ENCODE measurements around the gene MKNK1.
"Not testable (repeated sequence)": the region's sequence is repeated elsewhere in the genome, so short reads cannot be mapped to it uniquely, and the experiment has no call there.

Gene MKNK1

DNA sequence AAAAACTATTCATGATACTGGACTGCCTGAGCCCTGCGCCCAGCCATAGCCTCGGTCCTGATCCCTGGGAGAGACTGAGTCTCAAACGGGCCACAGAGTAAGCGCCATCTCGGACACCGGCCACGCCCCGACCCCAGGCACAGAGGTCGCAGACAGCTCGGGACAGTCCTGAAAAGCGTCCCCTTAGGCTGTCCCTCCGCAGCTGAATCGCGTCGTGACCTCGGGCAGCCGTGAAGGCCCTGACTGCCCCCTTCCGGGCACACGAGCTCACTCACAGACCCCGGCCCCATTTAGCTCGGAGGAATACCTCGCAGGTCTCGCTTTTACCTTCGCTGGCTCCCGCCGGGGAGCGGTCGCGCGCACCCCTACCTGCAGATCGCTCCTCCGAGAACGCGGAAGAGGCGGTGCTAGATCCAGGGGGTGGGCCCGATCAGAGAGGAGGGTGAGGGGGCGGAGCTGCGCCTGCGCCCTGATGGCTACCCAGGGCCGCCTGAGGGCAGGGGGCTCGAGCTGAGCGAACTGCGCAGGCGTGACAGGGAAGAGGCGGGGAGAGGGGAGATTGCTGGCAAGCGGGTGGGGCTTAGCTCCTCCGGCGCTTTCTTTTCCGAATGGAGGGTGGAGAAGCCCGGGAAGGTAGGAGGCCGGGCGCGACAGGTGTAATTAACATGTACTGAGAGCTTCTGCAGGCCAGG is at the start of gene MKNK1:
MKNK1 (minus strand) TSS at position 411 of the 692 bp plus-strand sequence. CDS start 20,941 bp downstream, outside the sequence.
- DNase-seq (ENCODE audit: low read depth in 3 of 3): peak; percentile 95 to 98 (median 96)

GRCh38 chr1:46653405-46653958 is 49.4 kb upstream of the MKNK1 start:
- DNase-seq (ENCODE audit: low read depth in 3 of 3): no peak

DNA sequence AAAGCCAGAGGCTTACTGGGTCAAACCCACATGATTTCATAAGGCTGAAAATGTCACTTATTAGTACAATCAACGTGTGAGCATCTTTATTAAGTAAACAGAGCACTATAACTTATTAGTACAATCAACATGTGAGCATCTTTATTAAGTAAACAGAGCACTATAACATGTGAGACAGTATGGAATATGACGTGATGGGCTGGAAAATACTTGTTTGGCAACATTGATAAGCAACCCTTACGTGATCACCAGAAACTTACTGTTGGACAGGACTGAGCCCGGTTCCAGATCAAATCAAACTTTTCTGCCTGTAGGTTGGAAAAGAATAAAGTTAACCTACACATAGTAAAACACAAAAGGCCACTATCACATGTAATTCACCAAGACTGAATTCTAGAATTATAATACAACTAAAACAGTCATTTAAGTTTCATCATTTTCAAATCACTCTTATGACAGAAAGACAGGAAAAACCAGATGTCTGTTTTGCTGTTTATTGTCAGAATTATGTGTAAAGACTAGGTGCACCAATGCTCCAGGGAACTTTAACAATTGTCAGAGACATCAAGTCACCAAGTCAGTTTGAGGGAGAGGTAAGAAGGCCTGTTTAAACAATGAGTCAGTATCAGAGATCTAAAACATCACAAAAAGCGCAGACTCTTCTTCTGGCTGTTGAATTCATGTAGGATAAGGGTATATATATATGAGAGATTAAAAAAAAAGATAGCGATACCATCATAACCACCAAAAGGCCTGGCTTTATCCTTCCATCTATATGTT is 48.4 kb upstream of the MKNK1 start:
- DNase-seq (ENCODE audit: low read depth in 3 of 3): no peak

DNA sequence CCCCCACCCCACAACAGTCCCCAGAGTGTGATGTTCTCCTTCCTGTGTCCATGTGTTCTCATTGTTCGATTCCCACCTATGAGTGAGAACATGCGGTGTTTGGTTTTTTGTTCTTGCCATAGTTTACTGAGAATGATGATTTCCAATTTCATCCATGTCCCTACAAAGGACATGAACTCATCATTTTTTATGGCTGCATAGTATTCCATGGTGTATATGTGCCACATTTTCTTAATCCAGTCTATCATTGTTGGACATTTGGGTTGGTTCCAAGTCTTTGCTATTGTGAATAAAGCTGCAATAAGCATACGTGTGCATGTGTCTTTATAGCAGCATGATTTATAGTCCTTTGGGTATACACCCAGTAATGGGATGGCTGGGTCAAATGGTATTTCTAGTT is 47.1 kb upstream of the MKNK1 start:
- DNase-seq (ENCODE audit: low read depth in 3 of 3): not testable (repeated sequence)

DNA sequence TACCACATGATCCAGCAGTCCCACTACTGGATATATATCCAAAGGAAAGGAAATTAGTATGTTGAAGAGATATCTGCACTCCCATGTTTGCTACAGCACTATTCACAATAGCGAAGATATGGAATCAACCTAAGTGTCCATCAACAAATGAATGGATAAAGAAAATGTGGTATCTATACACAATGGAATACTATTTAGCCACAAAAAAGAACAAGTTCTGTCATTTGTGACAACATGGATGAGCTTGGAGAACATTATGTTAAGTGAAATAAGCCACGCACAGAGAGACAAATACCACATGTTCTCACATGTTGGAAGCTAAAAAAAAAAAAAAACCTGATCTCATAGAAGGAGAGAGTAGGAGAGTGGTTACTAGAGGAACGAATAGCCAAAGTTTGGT is 46.4 kb upstream of the MKNK1 start:
- DNase-seq (ENCODE audit: low read depth in 3 of 3): no peak

GRCh38 chr1:46649764-46650163 is 45.7 kb upstream of the MKNK1 start:
- no peak for DNase-seq (ENCODE audit: low read depth in 3 of 3)

GRCh38 chr1:46647611-46648010 is 43.5 kb upstream of the MKNK1 start:
- DNase-seq (ENCODE audit: low read depth in 3 of 3): no peak

DNA sequence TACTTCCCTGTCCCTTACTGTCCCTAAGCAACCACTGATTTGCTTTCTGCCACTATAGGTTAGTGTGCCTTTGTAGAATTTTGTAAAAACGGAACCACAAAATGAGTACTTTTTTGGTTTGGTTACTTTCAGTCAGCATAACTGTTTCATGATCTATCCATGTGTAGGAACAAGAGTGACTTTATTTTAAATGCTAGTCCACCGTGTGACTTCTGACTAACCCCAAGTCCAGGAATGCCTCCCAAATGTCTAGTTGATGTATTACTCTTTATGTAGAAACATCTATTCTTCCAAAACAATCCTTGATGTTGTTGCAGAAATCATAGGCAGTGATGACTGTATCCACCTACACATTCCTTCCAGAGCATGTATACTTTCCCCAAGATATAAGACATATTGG is 42.8 kb upstream of the MKNK1 start:
- no peak for DNase-seq (ENCODE audit: low read depth in 3 of 3)

DNA sequence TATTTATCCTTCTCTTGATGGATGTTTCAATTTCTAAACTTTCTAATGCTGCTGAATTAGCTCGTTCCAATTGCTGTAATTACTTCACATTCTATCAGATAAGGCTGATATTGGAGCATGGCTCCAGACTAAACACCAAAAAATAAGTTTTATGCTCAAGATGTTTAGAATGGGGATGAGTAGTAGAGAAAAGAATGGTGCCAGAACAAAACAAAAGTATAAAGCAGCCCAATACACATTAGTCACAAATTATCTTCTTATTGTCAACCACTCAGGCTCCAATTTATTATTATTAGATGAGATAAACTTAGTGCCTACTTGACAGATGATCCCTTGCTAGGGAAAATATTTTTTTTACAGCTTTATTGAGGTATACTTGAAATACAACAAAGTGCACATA is 42.3 kb upstream of the MKNK1 start:
- no peak for DNase-seq (ENCODE audit: low read depth in 3 of 3)

DNA sequence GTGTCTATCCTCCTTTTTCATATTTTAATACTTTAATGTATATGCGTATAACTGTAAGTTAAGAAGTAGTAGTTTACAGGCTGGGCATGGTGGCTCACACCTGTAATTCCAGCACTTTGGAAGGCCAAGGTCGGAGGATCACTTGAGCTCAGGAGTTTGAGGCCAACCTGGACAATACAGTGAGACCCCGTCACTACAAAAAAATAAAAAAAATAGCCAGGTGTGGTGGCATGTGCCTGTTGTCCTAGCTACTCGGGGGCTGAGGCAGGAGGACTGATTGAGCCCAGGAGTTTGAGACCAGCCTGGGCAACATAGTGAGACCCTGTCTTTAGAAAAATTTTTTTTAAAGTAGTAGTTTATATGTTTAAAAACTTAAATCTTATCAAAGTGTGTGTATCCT is 41.7 kb upstream of the MKNK1 start:
- DNase-seq (ENCODE audit: low read depth in 3 of 3): no peak

DNA sequence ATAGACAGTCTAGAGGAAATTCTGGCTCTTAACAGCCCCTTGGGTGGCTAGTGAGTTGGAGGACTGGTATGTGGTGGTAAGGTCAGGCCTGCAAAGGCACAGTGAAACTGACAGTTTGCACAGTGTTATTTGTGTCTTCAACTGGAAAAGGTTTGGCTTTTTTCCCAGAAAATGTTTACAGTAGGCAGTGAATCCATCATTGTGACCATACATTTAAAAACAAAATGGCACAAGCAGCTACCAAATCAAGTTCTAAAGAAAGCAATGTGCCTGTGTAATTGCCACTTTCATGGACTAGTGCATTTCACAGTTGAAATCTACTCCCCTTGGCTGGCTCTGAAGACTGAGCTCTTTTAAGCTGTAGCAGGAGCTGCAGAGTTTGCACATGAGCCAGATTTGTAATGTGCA is 39.3 kb upstream of the MKNK1 start:
- no peak for DNase-seq (ENCODE audit: low read depth in 3 of 3)

DNA sequence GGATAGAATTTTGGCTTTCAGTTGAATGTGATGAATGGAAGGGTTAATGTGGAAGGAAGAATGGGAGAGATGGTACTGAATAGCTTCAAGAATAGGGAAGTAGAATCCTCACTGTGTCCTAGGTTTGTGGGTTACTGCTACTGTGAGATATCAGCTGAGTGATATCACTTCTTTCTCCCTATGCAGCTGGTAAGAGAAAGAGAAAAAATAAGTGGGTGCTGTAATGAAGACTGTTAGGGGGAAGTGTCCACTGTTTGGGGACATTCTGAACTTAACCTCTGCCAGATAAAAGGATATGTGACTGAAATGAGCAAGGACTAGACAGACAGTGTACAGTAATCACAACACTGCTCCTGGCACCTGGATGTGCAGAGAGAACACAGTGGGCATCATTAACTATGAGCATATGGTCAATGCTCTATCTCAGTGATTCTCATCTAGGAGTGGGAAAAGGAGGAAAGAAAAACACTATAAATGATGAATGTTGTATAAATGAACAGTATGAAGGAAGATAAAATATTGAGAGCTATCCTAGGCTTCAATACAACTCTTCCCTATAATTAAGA is 38.1 kb upstream of the MKNK1 start:
- DNase-seq (ENCODE audit: low read depth in 3 of 3): no peak

GRCh38 chr1:46639547-46639946 is 35.5 kb upstream of the MKNK1 start:
- no peak for DNase-seq (ENCODE audit: low read depth in 3 of 3)

DNA sequence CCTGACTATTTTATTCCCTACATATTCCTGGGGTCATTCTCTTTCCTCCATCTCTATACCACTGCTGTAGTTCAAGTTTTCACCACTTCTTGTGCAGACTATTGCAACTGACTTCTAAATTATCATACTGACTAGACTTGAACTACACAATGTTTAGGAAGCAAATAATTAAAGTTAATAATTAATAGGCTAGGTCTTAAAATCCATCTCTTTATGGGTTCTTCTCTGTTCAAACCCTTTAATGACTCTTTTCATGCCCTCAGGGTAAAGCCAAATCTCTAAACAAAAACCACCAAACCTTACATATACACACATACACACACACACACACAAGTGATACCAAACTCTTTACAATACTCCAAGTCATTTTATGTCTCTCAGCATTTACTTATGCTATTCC is 34.9 kb upstream of the MKNK1 start:
- no peak for DNase-seq (ENCODE audit: low read depth in 3 of 3)

- DNase-seq (ENCODE audit: low read depth in 3 of 3): no peak
These were observed 33.5 kb upstream of the MKNK1 start for GRCh38 chr1:46637444-46638083.

GRCh38 chr1:46635205-46635604 is 31.1 kb upstream of the MKNK1 start:
- DNase-seq (ENCODE audit: low read depth in 3 of 3): no peak

GRCh38 chr1:46630719-46631118 is 26.7 kb upstream of the MKNK1 start:
- no peak for DNase-seq (ENCODE audit: low read depth in 3 of 3)

DNA sequence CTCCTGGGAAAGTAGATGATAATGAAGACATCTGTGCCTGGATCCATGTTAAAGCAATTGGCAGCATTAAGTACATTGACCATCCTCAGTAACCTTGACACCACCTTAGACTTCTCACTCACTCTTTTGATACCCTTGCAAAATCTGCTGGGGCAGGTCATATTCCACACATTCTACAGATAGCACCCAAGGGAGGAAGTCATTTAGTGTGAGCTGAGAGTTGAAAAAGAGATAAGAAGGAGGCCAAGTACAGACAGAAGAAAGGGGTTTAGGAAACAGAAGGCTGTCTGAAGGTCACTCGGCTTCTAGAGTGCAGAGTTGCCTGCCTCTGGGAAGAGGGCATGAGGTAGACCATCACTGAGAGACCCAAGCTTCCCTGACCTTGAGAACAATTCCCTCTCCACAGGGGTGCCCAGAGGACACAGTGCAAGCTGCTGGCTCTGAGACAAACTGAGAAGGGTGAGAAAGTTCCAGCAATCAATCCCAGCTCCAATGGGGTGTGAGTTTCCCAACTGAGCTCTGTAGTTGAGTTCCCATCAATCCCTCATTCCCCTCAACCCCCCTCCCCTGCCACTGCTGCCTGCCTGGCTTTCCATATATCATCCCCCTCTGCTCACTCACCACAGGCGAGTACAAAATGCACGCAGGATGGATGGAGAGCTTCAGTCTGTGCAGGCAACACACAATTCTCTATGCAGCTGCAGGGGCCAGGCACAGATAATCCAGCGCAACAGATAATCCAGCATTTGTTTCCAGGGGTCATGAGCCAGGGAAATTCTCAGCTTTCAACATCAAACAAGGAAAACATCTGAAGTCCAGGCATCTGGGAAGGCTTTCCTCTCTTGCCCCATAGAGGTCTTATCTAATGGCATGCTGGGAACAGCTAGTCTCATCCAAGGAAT is 19.9 kb upstream of the MKNK1 start:
- no peak for DNase-seq (ENCODE audit: low read depth in 3 of 3)

DNA sequence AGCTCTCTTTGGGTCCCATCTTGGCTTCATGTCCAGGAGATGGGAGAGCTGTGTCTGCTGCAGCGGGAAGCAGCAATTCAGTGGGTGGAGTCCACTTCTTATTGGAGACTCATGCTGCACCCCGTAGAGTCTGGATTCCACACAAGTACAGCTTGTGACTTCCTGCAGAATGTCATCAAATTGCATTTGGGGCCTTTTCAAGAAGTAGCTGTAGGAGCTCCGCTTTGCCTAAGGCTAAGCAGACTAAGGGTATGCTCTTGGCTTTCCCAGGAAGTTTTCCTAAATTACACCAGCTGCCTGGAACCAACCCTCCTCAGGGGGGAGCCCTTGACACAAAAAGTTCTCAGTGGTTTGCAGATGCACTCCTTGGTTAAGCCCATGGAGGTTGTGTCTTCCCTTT is 18.3 kb upstream of the MKNK1 start:
- no peak for DNase-seq (ENCODE audit: low read depth in 3 of 3)

- DNase-seq (ENCODE audit: low read depth in 3 of 3): no peak
These were observed 17.9 kb upstream of the MKNK1 start for GRCh38 chr1:46621930-46622329.

DNA sequence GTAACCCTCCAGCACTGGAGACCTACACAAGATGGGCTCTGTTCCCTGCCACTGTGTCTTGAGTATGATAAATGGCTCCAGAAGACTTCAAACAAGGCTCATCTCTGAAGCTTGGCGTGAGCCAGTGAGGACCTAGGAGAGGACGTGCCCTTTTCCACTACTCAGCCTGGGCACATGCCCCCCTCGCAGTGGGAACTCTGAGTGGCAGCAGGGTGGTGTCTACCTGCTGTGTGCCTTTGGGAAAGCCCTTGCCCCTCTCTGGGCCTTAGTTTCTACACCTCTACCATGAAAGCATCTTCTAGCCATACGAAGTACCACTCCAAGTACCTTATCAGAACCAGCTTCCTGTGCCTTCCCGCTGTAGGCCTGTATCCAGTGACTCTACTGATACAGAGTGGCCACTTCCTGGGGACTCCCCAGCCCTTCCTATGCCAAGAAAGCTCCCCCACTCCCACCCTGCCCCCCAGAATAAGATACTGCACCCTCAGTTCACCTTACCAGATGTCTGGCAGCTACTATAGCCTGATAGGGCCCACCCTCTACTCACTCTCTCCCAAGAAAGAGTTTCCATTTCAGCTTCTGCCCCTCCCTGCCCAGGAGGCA is 15.7 kb upstream of the MKNK1 start:
- no peak for DNase-seq (ENCODE audit: low read depth in 3 of 3)

Measured in stimulated activated CD4-positive, alpha-beta T cell treated with anti-CD3 and anti-CD28 coated beads, TNF-alpha, amount 100 ng/mL, for 48 hours (primary cell).